BLaER1 (cell line): ENCODE data around the gene GFY.
A peak's percentile ranks its signal among the peaks of the same experiment; 100 is the strongest.

Source experiments
- H3K27ac ChIP-seq: shearing (Covaris generic); formaldehyde crosslinking; 2 replicates; pipeline ENCODE4 v1.8.1; 2022
- H3K27me3 ChIP-seq: shearing (Covaris generic); formaldehyde crosslinking; 2 replicates; pipeline ENCODE4 v1.8.1; 2022
- H3K36me3 ChIP-seq: shearing (Covaris generic); formaldehyde crosslinking; 2 replicates; pipeline ENCODE4 v1.8.1; 2022
- H3K4me1 ChIP-seq: shearing (Covaris generic); formaldehyde crosslinking; 2 replicates; pipeline ENCODE4 v1.8.1; 2022
- H3K4me2 ChIP-seq: shearing (Covaris generic); formaldehyde crosslinking; 2 replicates; pipeline ENCODE4 v1.8.1; 2022
- H3K4me3 ChIP-seq: shearing (Covaris generic); formaldehyde crosslinking; 2 replicates; pipeline ENCODE4 v1.8.1; 2022
- H3K9ac ChIP-seq: shearing (Covaris generic); formaldehyde crosslinking; 2 replicates; pipeline ENCODE4 v1.8.1; 2022
- H3K9me3 ChIP-seq: shearing (Covaris generic); formaldehyde crosslinking; 2 replicates; pipeline ENCODE4 v1.8.1; 2022
- H4K20me1 ChIP-seq: shearing (Covaris generic); formaldehyde crosslinking; 2 replicates; pipeline ENCODE4 v1.8.1; 2022
- Cebpa-rat ChIP-seq: shearing (Covaris generic); IDR thresholded peaks from 2 replicates; pipeline ENCODE4 v1.8.1; 2022

The GFY gene, protein sequence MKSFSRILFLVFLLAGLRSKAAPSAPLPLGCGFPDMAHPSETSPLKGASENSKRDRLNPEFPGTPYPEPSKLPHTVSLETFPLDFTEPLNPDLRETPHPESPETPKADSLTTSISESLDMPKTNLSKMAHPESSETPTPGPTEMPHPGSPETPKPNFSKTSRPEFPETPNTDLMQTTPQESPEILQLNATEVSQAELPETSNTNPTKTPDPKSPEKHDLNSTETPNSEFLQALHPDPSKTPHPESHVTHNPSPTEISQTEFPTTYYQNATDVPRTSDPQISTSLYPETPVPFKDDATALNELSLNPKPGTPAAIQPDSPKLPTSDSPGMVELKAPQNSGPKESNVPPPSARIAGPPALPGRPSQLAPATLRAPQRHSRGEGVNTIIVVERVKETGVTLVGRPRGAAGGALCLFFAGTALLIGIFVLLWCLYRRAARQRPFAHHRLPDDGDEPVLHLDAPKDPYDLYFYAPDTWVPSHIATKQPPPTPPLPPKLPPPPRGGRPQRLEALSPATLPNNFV

DNA sequence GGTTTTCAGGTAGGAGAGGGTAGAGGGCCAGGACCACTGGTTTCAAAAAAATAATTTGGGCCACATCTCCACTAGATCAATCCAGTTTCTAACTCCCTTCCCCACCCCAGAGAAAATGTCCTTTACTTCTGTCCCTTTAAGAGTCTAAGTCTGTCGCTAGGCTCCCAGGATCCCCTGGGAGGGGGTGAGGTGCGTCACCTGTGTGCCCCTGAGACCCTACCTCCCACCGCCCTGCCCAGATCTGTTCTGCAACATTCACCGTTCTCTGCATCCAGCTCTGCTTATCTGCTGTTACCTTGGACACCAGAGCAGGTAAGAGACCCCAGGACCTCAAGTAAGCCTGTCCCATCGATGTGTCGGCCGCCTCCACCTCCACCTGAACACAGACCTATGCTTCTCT lies at the start of gene GFY:
Gene GFY (plus strand): TSS at position 211 of the 400 bp plus-strand sequence. CDS start 1,043 bp downstream, outside the sequence.
- Histone ChIP-seq H3K4me3 (peak within 1 kb of the TSS; percentile 29; the same call in 1 of the 2 replicates), H3K27me3 (peaks cover 100% of the 10 kb centered on the region), H3K4me2 (peak within 1 kb of the TSS; percentile 79), H3K4me1 (peaks cover 72% of the 10 kb centered on the region), H3K36me3 (no peaks in the 10 kb centered on the region), H3K9ac (no peak within 1 kb of the TSS), H4K20me1 (peaks cover 25% of the 10 kb centered on the region), H3K9me3 (no peaks in the 10 kb centered on the region; the same call in 1 of the 2 replicates), H3K27ac (no peak within 1 kb of the TSS)
- no peak for TF ChIP-seq Cebpa-rat

DNA sequence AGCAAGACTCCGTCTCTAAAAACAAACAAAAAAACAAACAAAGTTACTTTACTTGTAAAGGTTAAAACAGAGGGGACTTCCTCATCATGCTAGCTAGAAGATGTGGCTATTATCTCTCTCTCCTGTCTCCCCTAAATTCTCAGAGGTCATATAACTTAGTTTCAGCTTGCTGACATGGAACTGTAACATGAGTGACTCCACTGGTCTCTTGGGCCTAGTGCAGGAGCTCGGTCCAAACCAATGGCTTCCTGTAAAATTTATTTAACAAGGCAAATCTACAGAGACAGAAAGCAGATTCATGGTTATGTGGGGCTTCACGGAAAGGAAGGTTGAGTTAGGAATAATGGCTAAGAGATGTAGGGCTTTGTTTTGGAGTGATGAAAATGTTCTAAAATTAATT lies 46.7 kb upstream of the GFY start:
- Histone ChIP-seq H4K20me1 (no peaks in the 10 kb centered on the region), H3K27ac (no peak overlapping the region), H3K36me3 (no peaks in the 10 kb centered on the region), H3K27me3 (no peaks in the 10 kb centered on the region), H3K4me3 (no peak overlapping the region), H3K4me2 (peak overlapping the region; percentile 6; the same call in 1 of the 2 replicates), H3K9ac (no peak overlapping the region), H3K4me1 (peaks cover 37% of the 10 kb centered on the region), H3K9me3 (peaks cover 21% of the 10 kb centered on the region)
- no peak for TF ChIP-seq Cebpa-rat

DNA sequence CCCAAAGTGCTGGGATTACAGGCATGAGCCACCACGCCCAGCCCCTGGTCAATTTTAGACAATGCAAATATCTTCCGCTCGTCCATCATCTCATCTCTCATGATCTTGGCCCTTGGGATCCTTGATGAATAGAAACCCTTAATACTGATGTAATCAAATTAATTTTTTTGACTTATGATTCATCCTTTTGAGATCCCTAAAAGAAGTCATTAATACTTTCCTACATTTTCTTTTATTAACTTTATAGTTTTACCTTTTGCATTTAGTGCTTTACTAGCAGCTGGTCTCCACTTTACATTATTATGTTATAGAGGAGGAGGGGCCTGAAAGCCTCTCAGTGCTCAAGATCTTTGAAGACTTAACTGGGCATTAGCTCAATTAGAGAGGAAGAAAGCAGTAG lies 44.8 kb upstream of the GFY start:
- Histone ChIP-seq H3K9me3 (peaks cover 23% of the 10 kb centered on the region), H3K36me3 (no peaks in the 10 kb centered on the region), H3K4me1 (peaks cover 24% of the 10 kb centered on the region), H3K27ac (no peak overlapping the region), H3K4me3 (no peak overlapping the region), H3K9ac (no peak overlapping the region), H3K27me3 (no peaks in the 10 kb centered on the region), H3K4me2 (0 out of 2 replicates have a peak overlapping the region, but pooled peaks have one; percentile 31), H4K20me1 (no peaks in the 10 kb centered on the region)
- no peak for TF ChIP-seq Cebpa-rat

DNA sequence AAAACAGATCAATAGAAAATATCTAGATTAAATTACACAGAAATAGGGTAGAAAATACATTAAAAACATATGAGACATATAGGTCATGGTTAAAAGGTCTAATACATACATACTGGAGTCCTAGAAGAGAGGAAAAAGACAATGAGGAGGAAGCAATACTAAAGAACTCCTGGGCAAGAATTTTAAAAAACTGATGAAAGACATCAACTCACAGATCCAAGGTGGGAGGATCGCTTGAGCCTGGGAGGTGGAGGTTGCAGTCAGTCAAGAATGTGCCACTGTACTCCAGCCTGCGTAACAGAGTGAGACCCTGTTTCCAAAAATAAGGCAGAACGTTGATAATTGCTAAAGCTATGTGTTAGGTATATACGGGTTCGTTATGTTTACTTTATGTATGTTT lies 42.5 kb upstream of the GFY start:
- Histone ChIP-seq H3K4me1 (peaks cover 31% of the 10 kb centered on the region), H4K20me1 (no peaks in the 10 kb centered on the region), H3K9me3 (peaks cover 23% of the 10 kb centered on the region), H3K27me3 (no peaks in the 10 kb centered on the region), H3K9ac (no peak overlapping the region), H3K36me3 (no peaks in the 10 kb centered on the region), H3K27ac (no peak overlapping the region), H3K4me2 (no peak overlapping the region), H3K4me3 (no peak overlapping the region)
- TF ChIP-seq Cebpa-rat: no peak

DNA sequence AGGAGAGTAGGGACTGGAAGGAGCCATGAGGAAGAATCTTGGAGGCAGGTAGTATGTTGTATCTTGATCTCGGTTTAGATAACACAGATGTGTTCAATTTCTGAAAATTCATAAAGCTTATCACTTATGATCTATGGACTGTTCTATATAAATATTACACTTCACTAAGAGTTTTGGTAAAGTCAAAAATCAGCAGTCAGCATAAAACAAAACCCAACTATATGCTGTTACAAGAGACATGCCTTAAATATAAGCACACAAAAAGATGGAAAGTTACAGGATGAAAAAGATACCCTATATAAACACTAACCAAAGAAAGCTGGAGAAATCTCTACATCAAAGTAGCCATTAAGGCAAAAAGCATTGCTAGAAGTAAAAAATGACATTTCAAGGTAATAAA lies 41.6 kb upstream of the GFY start:
- Histone ChIP-seq H3K4me1 (peaks cover 34% of the 10 kb centered on the region), H4K20me1 (no peaks in the 10 kb centered on the region), H3K27me3 (no peaks in the 10 kb centered on the region), H3K4me3 (no peak overlapping the region), H3K9me3 (peaks cover 23% of the 10 kb centered on the region), H3K36me3 (no peaks in the 10 kb centered on the region), H3K9ac (no peak overlapping the region), H3K27ac (no peak overlapping the region), H3K4me2 (no peak overlapping the region)
- no peak for TF ChIP-seq Cebpa-rat

DNA sequence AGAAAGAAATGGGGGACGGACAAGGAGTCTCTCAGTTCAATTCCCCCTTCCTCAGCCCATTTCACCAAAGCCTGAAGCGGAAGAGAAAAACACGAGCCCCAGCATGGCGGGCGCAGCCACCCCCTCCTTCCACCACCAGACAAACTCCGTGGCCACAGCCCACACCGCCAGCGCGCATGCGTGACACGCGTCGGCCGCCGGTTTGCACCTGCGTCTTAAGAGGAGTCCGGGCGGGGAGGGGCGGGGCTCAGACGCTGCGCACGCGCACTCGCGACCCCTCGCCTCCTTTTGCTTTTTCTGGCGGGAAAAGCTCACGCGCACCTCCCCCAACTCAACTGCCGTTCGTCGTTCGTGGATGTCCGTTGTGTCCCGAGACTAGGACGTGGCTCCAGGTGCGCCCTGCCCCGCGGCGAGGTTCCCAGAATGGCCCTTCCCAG lies 37.2 kb upstream of the GFY start, which contains the start of gene KASH5:
Gene KASH5 (plus strand): TSS at position 314 of the 437 bp plus-strand sequence. CDS start 2,635 bp downstream, outside the sequence.
- Histone ChIP-seq H3K9ac (no peak within 1 kb of the TSS), H3K36me3 (no peaks in the 10 kb centered on the region)

DNA sequence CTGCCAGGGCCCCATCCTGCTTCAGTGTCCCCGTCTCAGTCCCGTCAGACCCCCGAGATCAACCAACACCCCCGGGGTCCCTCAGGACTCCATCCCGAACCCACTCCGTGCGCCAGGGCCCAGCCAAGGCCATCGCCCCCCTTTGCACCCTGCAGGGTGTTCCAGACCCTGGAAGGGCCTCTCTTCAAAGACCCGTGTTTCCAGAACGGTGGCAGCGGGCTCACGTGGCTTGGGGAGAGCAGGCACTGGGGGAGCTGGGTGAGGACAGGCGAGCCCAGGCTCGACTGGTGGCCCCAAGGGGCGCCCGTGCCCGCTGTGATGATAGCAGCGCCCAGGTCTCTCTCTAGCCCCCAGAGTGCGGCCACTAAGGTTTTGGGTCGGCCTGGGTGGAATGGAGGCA lies 35.8 kb upstream of the GFY start:
- Histone ChIP-seq H3K4me1 (peaks cover 63% of the 10 kb centered on the region), H3K36me3 (no peaks in the 10 kb centered on the region), H3K4me2 (no peak overlapping the region), H3K9me3 (no peaks in the 10 kb centered on the region), H3K9ac (no peak overlapping the region), H4K20me1 (no peaks in the 10 kb centered on the region), H3K27ac (no peak overlapping the region), H3K4me3 (no peak overlapping the region), H3K27me3 (peaks cover 5% of the 10 kb centered on the region; the same call in 1 of the 2 replicates)
- TF ChIP-seq Cebpa-rat: no peak

More for the DNA sequence above, 37.2 kb upstream of the GFY start, which contains the start of gene KASH5:
- Histone ChIP-seq H4K20me1 (no peaks in the 10 kb centered on the region), H3K27ac (no peak within 1 kb of the TSS), H3K4me1 (peaks cover 53% of the 10 kb centered on the region), H3K4me2 (peak within 1 kb of the TSS; percentile 63), H3K27me3 (peaks cover 5% of the 10 kb centered on the region; the same call in 1 of the 2 replicates), H3K4me3 (no peak within 1 kb of the TSS), H3K9me3 (peaks cover 8% of the 10 kb centered on the region)
- no peak for TF ChIP-seq Cebpa-rat

DNA sequence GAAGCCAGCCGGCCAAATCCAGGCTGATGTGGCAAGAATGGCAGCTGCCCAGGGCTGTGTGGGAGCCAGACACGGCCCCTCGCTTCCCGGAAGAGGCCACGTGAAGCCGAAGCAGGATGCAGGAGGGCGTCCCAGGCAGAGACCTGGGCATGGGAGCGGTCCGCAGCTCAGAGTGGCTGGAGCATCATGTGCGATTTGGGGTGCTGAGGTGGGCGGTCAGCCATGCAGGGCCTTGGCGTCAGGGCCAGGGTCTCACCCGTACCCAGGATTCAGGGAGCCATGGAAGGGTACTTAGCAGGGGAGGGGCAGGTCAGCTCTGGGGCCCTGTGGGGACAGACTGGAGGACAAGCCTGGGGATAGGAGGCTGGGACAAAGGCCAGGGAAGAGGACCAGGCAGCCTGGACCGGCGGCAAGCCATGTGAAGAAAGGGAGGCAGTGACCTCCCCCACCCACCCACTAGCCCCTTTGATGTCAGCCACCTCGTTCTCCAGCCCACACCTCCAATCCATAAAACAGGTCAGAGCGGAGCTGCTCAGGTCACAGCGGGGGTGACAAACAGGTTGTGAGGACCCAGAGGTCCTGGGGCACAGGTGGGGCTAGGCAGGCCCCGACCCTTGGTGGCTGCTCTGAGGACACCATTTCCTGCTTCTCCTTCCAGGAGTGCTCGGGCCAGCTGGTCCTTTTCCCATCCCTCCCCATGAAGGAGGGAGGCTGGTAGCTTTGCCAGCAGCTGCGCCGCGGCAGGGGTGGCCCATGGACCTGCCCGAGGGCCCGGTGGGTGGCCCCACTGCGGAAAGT lies 34.9 kb upstream of the GFY start:
- Histone ChIP-seq H3K36me3 (no peaks in the 10 kb centered on the region), H3K27me3 (peaks cover 5% of the 10 kb centered on the region; the same call in 1 of the 2 replicates), H3K4me1 (peaks cover 64% of the 10 kb centered on the region), H3K27ac (no peak overlapping the region), H3K4me2 (peak overlapping the region; percentile 44; the same call in 1 of the 2 replicates), H4K20me1 (no peaks in the 10 kb centered on the region), H3K9me3 (no peaks in the 10 kb centered on the region), H3K9ac (no peak overlapping the region), H3K4me3 (no peak overlapping the region)
- no peak for TF ChIP-seq Cebpa-rat

DNA sequence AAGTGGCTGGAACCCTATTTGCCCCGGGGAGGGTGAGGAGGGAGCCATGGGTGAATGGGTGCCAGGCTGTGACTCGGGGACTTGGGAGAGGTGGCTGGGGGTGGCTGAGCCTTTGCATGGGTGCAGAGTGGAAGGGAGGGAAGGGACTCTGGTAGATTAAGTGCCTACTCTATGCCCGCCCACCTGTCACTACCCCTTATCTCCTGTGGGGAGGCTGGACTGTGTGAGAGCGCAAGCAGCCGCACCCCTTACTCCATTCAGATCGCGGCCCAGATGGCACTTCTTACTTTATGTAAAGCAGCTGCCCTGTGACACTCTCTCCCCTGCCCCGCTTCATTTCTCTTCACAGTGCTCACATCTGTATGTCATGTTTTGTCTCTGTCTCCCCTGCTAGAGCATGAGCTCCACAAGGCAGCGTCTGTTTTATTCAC lies 34.2 kb upstream of the GFY start:
- Histone ChIP-seq H3K36me3 (no peaks in the 10 kb centered on the region), H3K4me2 (peak overlapping the region; percentile 44), H3K9me3 (no peaks in the 10 kb centered on the region), H3K9ac (no peak overlapping the region), H3K4me3 (no peak overlapping the region), H4K20me1 (no peaks in the 10 kb centered on the region), H3K4me1 (peaks cover 69% of the 10 kb centered on the region), H3K27ac (no peak overlapping the region), H3K27me3 (peaks cover 5% of the 10 kb centered on the region; the same call in 1 of the 2 replicates)
- TF ChIP-seq Cebpa-rat: no peak
